ENCODE results near the gene FYN.

Gene FYN

GRCh38 chr6:111722179-111722731, 151.0 kb downstream of the FYN start:
- DNase-seq = no peak

- no peak for DNase-seq
These were observed 151.5 kb downstream of the FYN start for GRCh38 chr6:111721753-111722154.

DNA sequence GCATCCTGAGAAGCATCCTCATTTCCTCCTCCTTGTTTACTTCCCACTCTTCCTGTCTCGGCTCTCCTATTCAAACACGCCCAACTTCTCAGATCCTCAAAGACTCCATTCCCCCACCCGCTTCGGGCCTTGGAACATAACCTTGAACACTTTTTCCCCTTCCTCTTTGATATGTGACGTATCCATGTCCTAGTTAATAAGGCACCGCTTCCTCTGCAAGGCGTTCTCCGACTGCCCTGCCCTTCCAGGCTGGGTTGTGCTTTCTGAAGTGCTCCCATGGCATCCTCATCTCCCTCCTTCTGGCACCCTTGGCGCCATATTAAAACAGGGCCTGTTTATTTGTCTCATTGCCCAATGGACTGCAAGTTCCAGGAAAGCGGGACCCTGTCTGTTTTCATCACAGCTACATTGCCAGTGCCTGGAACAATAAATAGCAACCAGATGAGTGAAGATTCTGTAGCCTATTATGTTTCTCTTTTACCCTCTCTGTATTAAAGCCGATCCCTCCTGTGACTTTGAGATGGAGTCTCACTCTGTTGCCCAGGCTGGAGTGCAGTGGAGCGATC, 152.2 kb downstream of the FYN start:
- DNase-seq = no peak

DNA sequence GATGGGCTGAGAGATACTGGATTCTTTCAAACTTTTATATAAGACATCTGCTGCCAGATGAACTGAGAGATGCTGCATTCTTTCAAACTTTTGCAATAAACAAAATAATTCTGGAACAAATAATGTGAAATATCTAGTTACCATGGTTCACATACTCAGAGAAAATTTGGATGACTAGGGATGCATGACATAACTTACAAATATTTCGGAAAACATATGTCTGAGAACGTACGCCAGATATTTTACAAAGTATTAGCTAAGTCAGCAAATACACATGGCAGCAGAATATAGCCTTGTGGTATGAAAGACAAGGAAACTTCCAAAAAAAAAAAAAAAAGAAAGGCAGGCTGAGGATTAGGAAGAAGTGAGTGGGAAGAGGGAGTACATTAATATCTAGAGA, 154.3 kb downstream of the FYN start:
- no peak for DNase-seq

DNA sequence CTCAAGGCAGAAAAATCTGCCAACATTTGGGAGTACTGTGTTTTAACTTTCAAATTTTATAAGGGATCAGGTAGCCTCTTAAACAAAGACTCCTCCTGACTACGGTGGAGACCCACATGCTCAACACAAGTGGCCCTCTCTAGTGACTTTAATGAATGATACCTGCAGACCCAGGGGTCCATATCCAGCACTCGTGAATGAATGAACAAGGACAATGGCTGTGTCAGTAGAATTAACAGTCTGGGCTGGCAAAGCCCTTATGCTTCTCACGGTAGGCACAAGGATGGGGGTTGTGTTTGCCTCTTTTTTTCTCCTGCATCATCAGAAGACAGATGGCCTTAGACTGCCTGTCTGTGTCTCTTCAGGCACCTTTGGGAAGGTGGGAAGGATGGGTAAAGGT, 154.9 kb downstream of the FYN start:
- no peak for DNase-seq

DNA sequence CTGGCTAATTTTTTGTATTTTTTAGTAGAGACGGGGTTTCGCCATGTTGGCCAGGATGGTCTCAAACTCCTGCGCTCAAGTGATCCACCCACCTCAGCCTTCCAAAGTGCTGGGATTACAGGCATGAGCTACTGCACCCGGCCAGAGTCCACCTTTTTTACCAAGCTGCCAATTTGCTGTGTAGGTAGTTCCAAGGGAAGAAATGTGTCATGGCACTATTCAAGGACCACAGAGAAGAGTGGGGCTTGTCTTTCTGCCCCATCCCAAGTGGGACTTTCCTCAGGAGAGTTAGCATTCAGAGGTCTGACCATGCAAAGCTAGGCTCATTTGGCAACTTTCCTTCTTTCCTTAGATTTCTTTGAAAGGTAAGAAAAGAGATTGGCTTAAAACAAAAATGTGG, 155.6 kb downstream of the FYN start:
- no peak for DNase-seq

DNA sequence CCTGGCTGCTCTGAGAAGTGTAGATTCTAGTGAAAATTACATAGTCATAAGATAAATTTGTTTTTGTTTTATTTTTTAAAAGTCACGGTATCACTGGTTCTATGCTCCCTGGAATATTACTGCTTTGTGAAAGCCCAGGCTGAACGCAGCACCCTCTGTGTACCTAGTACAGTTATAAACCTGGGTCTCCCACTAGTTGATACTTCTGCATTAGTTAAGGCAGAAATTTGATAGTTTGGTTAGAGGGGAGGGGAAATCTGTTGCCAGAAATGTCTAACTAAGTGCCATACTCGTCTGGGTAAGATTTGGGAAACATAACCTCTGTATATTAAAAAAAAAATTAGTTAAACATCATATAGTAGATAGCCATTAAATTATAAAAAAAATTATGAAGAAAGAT, 156.9 kb downstream of the FYN start:
- DNase-seq = no peak

- no peak for DNase-seq
These were observed 157.9 kb downstream of the FYN start for GRCh38 chr6:111715321-111715720.

DNA sequence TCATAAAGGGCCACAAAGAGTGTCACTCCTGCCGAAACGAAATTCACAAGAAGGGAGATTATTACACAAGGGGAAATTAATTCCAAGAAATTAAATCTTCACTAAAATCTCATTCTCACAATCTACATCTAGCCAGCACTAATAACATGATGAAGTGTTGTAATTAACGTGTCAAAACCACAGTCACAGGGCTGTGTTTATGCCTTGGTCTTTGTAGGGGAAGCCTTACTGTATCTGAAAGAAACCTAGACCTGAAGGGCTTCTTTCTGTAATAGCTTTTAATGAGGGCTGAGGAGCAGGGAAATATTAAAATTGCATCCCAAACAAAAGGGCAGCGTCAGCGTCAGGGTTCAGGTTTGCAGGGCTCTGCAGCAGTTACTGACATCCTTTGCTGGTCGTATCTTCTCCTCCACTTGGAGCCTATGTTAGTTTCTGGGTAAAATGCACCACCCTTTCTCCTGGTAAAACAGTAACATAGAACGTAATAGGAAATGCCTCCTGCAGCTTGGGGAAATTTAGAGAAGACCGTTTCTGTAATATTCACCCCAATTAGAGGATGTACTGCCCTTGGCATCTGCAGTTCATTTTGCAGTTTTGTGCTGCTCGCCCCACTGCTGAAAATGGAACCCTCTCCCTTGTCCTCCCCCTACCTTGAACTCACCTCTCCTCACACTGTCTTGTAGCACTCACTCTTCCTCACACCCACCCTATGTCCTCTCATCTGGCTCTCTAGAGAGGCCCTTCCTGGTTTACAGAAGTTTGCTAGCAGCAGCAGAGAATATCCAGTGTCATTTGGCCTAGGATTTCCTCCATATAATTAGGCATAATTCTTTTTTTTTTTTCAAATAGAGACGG, 158.6 kb downstream of the FYN start:
- DNase-seq = no peak

DNA sequence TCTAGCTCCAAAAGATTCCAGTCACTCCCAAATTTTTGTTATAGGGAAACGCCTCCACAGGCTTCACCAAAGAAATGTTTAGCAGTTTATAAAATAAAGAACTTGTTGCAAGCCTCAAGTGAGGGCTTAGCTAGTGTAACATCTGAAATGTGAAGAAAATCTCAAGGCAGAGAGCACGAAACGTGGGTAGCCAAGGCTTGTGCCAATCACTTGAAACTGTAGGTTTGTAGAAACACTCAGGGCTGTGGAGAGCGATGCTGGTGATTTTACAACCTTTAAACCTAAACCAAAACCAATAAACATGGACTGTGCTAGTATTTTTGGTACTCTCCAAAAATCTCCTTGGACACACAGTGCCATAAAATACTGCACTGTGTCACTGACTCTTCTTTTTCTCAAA, 159.4 kb downstream of the FYN start:
- no peak for DNase-seq

DNA sequence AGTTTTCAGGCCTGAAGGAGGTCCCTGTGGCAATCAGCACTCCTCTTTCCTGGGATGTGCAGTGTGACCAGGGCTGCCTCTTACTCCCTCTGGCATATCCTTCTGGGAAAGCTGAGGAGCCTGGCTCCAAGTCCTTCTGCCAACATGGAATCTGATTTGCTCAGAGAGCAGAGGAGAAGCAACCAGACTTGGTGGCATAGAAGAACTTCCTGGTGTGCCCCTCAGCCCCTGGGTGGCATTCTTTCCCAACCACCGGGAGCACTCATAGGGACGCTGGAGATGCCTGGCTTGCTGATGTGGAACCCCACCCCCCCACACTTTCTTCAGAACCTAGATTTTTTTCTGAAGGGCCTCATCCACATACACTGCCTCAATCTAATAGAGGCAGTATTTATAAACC, 160.0 kb downstream of the FYN start:
- DNase-seq = no peak

DNA sequence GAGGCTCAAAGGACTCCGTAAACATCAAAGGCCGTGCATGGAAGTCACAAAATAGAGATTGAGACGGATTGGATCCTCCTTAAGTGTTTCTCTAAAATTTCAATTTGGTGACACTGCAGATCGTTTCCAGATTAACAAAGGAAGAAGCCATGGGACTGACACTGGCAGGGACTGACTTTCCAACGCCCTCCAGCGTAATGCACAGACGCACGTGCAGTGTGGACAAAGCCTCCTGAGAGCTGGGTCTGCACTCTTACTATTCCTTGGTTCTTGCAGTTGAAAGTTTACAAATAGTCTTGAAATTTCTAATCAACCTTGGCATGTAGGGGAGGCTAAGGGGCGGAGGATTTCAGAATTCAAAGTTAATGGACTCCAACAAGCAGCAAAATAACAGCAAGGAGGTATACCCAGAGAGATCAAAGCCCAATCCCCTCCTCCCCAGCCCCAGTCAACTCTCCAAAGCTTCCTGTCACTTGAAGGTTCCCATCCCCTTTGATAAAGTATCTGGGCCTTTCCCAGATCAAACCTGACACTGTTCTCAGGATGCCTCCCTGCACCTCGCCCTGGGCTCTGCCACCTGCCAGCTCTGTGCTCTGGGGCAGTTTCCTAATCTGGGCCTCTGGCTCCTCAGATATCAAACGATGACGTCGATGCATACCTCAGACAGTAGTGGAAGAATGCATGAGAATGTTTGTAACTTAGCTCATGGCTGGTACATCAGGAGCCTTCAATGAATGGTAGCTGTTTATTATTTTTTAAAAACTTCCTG, 161.1 kb downstream of the FYN start:
- no peak for DNase-seq

GRCh38 chr6:111711476-111711875, 161.8 kb downstream of the FYN start:
- no peak for DNase-seq

GRCh38 chr6:111710911-111711310, 162.3 kb downstream of the FYN start:
- no peak for DNase-seq

DNA sequence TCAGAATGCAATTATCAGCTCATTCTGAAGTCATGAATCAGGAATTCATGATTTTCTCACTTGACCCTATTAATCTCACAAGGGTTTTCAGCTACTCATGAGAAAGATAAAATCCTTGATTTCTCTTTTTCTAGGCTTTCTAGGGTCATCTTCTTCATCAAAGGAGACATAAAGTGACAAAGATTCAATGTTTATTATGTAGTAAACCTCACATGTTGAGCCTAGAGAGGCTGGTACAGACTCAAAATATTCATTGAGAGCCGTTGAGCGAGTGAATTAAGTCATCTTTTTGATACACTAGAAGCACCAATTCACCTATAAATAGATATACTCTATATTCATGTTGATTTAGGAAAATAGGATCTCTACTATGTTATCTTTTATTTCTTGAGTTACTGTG, 162.8 kb downstream of the FYN start:
- no peak for DNase-seq

DNA sequence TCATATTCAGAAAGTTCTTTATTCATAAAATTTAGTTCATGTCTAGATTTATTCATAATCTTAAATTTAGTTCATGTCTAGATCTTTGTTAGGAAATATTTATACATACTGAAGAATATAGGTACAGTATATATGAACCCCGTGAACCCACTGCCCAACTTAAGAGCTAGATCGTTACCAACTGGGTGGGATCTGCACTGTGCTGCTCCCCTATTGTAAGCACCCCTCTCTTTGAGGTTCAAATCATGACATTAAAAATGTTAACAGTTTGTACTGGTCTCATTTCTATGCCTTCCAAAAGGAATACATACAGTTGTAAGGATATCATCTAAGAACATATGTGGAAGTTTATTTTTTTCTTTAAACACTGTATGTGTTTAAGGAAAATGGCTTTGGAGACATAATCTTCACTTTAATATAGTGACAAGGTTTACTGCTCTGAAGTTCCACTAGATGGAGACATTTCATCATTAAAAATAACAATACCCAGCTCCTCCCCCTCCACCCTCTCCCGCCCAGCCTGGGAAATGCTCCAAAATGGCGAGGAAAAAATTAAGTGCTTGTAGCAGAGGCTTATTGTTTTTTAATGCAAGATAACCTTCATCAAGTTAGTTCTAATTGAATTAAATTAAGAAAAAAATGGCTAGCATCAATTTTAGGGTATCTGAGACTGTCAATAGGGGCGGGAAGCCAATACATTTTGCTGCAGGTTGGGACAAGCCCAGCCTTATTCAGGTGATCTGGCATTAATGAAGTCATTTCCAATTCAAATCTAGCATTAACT, 163.4 kb downstream of the FYN start:
- no peak for DNase-seq

GRCh38 chr6:111709201-111709600, 164.1 kb downstream of the FYN start:
- DNase-seq = no peak

DNA sequence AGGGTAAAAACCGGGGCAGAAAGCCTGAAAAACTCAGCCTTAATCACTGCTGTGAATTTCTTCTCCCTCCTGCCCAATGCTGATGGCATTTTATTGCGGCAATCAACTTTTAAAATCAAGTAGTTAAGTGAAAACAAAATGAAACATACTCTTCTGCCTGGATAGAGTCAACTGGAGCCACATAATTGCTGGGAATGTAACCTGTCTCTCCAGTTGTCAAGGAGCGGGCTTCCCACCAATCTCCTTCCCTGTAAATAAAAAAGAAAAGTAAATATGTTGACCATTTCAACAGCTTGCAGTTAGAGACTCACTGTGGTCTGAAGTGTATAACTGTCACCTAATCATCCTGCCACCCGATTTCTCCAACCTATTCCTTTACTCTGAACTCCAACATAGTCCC, 165.5 kb downstream of the FYN start:
- DNase-seq = no peak

DNA sequence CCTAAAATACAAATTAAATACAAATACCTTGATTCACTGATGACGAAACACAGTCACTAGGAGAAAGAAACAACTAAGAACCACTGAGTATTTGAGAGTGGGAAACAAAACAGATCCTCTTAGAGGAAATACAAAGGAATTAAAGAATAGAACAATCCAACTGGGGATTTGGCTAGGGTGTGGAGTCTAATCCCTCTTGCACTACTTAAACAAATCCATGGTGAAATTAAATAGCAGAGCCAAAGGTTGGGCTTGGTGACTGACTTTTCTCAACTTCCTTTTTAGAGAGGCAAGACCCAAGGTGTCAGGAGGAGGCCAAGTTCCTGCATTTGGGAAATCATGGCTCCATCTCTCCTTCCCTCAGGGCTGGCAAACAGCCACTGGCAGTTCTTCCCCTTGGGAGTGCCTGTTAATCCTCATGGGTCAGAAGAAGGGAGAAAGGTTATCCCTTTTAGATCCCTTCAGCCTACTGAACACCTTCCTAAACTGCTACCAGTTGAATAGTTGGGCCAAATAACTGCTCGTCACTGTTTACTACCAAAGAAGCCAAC, 166.3 kb downstream of the FYN start:
- DNase-seq = no peak

DNA sequence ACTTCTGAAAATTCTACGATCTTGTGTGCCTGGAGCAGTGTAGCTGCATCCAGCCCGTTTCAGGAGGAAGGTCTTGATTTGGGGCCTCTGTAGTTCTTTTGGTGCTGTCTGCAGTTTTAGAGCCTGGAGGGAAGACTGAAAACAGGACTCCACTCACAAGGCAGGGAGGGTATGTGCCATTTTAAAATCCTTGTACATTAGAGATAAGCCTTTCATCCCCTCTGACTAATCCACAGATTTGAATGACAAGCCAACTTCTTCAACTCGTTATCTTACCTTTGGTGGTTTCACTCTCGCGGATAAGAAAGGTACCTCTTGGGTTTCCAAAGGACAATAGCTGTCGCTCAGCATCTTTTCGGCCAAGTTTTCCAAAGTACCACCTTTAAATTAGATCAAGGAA, 169.5 kb downstream of the FYN start:
- no peak for DNase-seq

GRCh38 chr6:111702268-111702667, 171.0 kb downstream of the FYN start:
- no peak for DNase-seq

- DNase-seq = no peak
These were observed 172.1 kb downstream of the FYN start for GRCh38 chr6:111701146-111701545.

Data from islet precursor cell (in vitro differentiated cells).